IMR-90 (cell line): Measurements from ENCODE around the gene MIER2.

Experiments used
- CEBPB ChIP-seq: IDR thresholded peaks from 2 replicates; pipeline ENCODE4 v1.6.1; 2012; ENCODE audit warnings: low read depth, low read length, improper control_type of control experiment
- CHD1 ChIP-seq: IDR thresholded peaks from 2 replicates; pipeline ENCODE4 v1.6.1; 2012; ENCODE audit warnings: low read depth, low read length, improper control_type of control experiment
- FOS ChIP-seq: fragments of 150-350 bp; IDR thresholded peaks from 2 replicates; pipeline ENCODE4 v1.6.1; 2016; ENCODE audit warnings: low read depth, low read length
- MAFK ChIP-seq: IDR thresholded peaks from 2 replicates; pipeline ENCODE4 v1.6.1; 2012; ENCODE audit warnings: low read depth, low read length, improper control_type of control experiment
- NFE2L2 ChIP-seq: fragments of 150-350 bp; IDR thresholded peaks from 2 replicates; pipeline ENCODE4 v1.6.1; 2016; ENCODE audit warnings: low read depth, mild to moderate bottlenecking, low read length
- POLR2A ChIP-seq: IDR thresholded peaks from 2 replicates; pipeline ENCODE4 v1.6.1; 2012; ENCODE audit warnings: mild to moderate bottlenecking, low read depth, low read length
- RAD21 ChIP-seq: IDR thresholded peaks from 2 replicates; pipeline ENCODE4 v1.6.1; 2012; ENCODE audit warnings: low read length, improper control_type of control experiment
- RCOR1 ChIP-seq: IDR thresholded peaks from 2 replicates; pipeline ENCODE4 v1.6.1; 2012; ENCODE audit warnings: mild to moderate bottlenecking, low read length, improper control_type of control experiment; ENCODE audit not compliant: insufficient replicate concordance
- RFX5 ChIP-seq: IDR thresholded peaks from 2 replicates; pipeline ENCODE4 v1.8.0; 2012; ENCODE audit warnings: low read depth, mild to moderate bottlenecking, low read length, moderate library complexity
- TF ChIP-seq, protein P1 (sequence below): conservative IDR thresholded peaks from 2 replicates; pipeline ENCODE4 v1.5.1; 2012; ENCODE audit warnings: mild to moderate bottlenecking, low read depth, low read length, improper control_type of control experiment

DNA sequence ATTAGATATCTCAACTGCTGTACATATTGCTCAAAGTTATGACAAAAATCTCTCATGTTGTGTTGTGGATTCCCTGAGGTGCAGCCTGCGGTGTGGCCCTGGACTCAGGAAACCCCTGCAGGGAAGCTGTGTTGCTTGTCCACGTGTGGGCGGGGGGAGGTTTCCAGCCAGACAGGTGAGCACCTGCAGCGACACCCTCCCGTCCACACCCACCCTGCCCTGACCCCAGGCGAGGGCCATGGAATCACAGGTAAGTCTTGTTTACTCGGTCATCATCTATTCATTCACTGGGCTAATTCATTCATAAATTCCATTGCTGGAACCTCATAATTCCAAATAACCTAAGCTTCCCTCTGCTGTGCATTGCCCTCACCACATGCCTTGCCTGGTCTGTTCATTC, 67.5 kb downstream of the MIER2 start:
- TF ChIP-seq CEBPB, result no peak
- TF ChIP-seq POLR2A, result no peak
- TF ChIP-seq, protein P1, sequence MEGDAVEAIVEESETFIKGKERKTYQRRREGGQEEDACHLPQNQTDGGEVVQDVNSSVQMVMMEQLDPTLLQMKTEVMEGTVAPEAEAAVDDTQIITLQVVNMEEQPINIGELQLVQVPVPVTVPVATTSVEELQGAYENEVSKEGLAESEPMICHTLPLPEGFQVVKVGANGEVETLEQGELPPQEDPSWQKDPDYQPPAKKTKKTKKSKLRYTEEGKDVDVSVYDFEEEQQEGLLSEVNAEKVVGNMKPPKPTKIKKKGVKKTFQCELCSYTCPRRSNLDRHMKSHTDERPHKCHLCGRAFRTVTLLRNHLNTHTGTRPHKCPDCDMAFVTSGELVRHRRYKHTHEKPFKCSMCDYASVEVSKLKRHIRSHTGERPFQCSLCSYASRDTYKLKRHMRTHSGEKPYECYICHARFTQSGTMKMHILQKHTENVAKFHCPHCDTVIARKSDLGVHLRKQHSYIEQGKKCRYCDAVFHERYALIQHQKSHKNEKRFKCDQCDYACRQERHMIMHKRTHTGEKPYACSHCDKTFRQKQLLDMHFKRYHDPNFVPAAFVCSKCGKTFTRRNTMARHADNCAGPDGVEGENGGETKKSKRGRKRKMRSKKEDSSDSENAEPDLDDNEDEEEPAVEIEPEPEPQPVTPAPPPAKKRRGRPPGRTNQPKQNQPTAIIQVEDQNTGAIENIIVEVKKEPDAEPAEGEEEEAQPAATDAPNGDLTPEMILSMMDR, result no peak
- TF ChIP-seq RAD21, result no peak
- TF ChIP-seq NFE2L2, result no peak
- TF ChIP-seq RFX5, result no peak
- TF ChIP-seq MAFK, result no peak
- no peak for TF ChIP-seq CHD1
- no peak for TF ChIP-seq RCOR1
- no peak for TF ChIP-seq FOS
